Fibroblast of lung (primary cell): ENCODE results near the gene WWOX. TPM values are rescaled to one million over a fixed set of nuclear protein-coding genes. Genes with fewer than 3 reads are reported as not detected.

Experiments
- DNase-seq, 2 donors: peaks; one replicate each; pipeline versions ENCODE4 v3.0.0 to v3.0.0-alpha.2; 2010; ENCODE audit warnings: low read depth in 2 of 2
- H2AFZ ChIP-seq: 2 replicates; pipeline ENCODE4 v1.5.1; 2012; ENCODE audit warnings: low read length, control low read depth, inconsistent platforms
- H3K27ac ChIP-seq: 2 replicates; pipeline ENCODE4 v1.5.1; 2011; ENCODE audit warnings: low read length, control low read depth; ENCODE audit not compliant: insufficient read depth
- H3K27me3 ChIP-seq: 2 replicates; pipeline ENCODE4 v1.5.1; 2011; ENCODE audit warnings: mild to moderate bottlenecking, low read length; ENCODE audit not compliant: control insufficient read depth, insufficient read depth
- H3K36me3 ChIP-seq: 2 replicates; pipeline ENCODE4 v1.5.1; 2011; ENCODE audit warnings: low read length; ENCODE audit not compliant: control insufficient read depth, insufficient read depth
- H3K4me1 ChIP-seq: 2 replicates; pipeline ENCODE4 v1.5.1; 2011; ENCODE audit warnings: low read length; ENCODE audit not compliant: control insufficient read depth, insufficient read depth; ENCODE audit errors: extremely low read depth
- H3K4me2 ChIP-seq: 2 replicates; pipeline ENCODE4 v1.5.1; 2011; ENCODE audit warnings: low read length, control low read depth; ENCODE audit not compliant: insufficient read depth; ENCODE audit errors: extremely low read depth
- H3K4me3 ChIP-seq, 4 experiments: fragments of 200-600 bp in 1 of 4; sonication (generic) in 1 of 4; replicated peaks in 1 of 4; 2 replicates each; pipeline ENCODE4 v1.5.1; 2011 to 2016; ENCODE audit warnings: low read length in 4 of 4, low read depth in 3 of 4, mild to moderate bottlenecking in 3 of 4, control low read depth in 2 of 4, inconsistent platforms in 1 of 4, mixed read lengths in 1 of 4; ENCODE audit not compliant: insufficient read depth in 1 of 4; ENCODE audit errors: control extremely low read depth in 1 of 4
- H3K79me2 ChIP-seq: 2 replicates; pipeline ENCODE4 v1.5.1; 2012; ENCODE audit warnings: mild to moderate bottlenecking, low read length, inconsistent platforms; ENCODE audit not compliant: control insufficient read depth, insufficient read depth
- H3K9ac ChIP-seq: 2 replicates; pipeline ENCODE4 v1.5.1; 2011; ENCODE audit warnings: mild to moderate bottlenecking, low read length, control low read depth; ENCODE audit not compliant: insufficient read depth
- H3K9me3 ChIP-seq: 2 replicates; pipeline ENCODE4 v1.5.1; 2012; ENCODE audit warnings: low read depth, low read length; ENCODE audit not compliant: control insufficient read depth, insufficient read depth
- H4K20me1 ChIP-seq: 2 replicates; pipeline ENCODE4 v1.5.1; 2011; ENCODE audit warnings: low read length; ENCODE audit not compliant: control insufficient read depth, insufficient read depth; ENCODE audit errors: extremely low read depth
- CTCF ChIP-seq, 2 donors: IDR thresholded peaks in 1 of 2; conservative IDR thresholded peaks in 1 of 2; 1 replicate in 1 of 2; 2 replicates in 1 of 2; pipeline ENCODE4 v1.5.1; 2011 to 2012; ENCODE audit warnings: low read length in 2 of 2, control low read depth in 1 of 2, inconsistent platforms in 1 of 2, low read depth in 1 of 2, mild to moderate bottlenecking in 1 of 2
- EZH2 ChIP-seq: IDR thresholded peaks from 2 replicates; pipeline ENCODE4 v1.5.1; 2012; ENCODE audit warnings: low read length, control low read depth, mild to moderate bottlenecking; ENCODE audit errors: missing control alignments
- polyA plus RNA-seq, 2 donors: library from polyadenylated mRNA; depleted of rRNA in 1 of 2; stranded (reverse) in 1 of 2; unstranded in 1 of 2; fragments of >200 nt; gene quantifications; 2 replicates each; pipeline ENCODE4 v1.2.1, GENCODE V29; 2011 to 2012; ENCODE audit warnings: missing spikeins in 1 of 2
- total RNA-seq: library from RNA; depleted of rRNA; stranded (reverse); fragments of >200 nt; gene quantifications from 2 replicates; pipeline ENCODE4 v1.2.1, GENCODE V29; 2014

WWOX gene
- total and polyA plus RNA-seq, 2 donors (not counting 1 experiment from before 2014, with no cell fraction given), result 5.6 to 16.3 TPM

GRCh38 chr16:78381060-78381459 lies 281.6 kb downstream of the WWOX start:
- no peaks in the 10 kb centered on the region for H3K36me3 ChIP-seq
- H2AFZ ChIP-seq, result no peak overlapping the region
- no peak overlapping the region for H3K27ac ChIP-seq
- no peaks in the 10 kb centered on the region for H3K79me2 ChIP-seq
- H3K4me2 ChIP-seq, result no peak overlapping the region
- H3K4me3 ChIP-seq, result no peak overlapping the region
- H4K20me1 ChIP-seq, result no peaks in the 10 kb centered on the region
- no peaks in the 10 kb centered on the region for H3K9me3 ChIP-seq
- TF ChIP-seq EZH2, result no peak
- no peak for TF ChIP-seq CTCF (conservative IDR thresholded peaks at IDR 0.05 in 1 of 2, IDR thresholded peaks at IDR 0.05 in 1 of 2; ENCODE audit: low read depth in 1 of 2, low read length in 2 of 2)
- DNase-seq, result no peak
- no peak overlapping the region for H3K9ac ChIP-seq
- no peaks in the 10 kb centered on the region for H3K27me3 ChIP-seq
- H3K4me1 ChIP-seq, result no peaks in the 10 kb centered on the region

GRCh38 chr16:78383118-78383517 lies 283.7 kb downstream of the WWOX start:
- Histone ChIP-seq H3K4me1 (no peaks in the 10 kb centered on the region), H3K27ac (no peak overlapping the region), H3K36me3 (no peaks in the 10 kb centered on the region), H3K79me2 (no peaks in the 10 kb centered on the region), H3K9me3 (no peaks in the 10 kb centered on the region), H3K4me2 (no peak overlapping the region), H2AFZ (no peak overlapping the region), H3K4me3 (no peak overlapping the region), H4K20me1 (no peaks in the 10 kb centered on the region), H3K9ac (no peak overlapping the region), H3K27me3 (no peaks in the 10 kb centered on the region)
- TF ChIP-seq CTCF (conservative IDR thresholded peaks at IDR 0.05 in 1 of 2, IDR thresholded peaks at IDR 0.05 in 1 of 2; ENCODE audit: low read depth in 1 of 2, low read length in 2 of 2), result no peak
- no peak for DNase-seq

- Histone ChIP-seq H2AFZ (no peak overlapping the region), H3K9ac (no peak overlapping the region), H3K4me3 (no peak overlapping the region), H3K4me1 (no peaks in the 10 kb centered on the region), H3K79me2 (no peaks in the 10 kb centered on the region), H3K27ac (no peak overlapping the region), H3K36me3 (no peaks in the 10 kb centered on the region), H3K27me3 (no peaks in the 10 kb centered on the region), H3K9me3 (no peaks in the 10 kb centered on the region), H4K20me1 (no peaks in the 10 kb centered on the region), H3K4me2 (no peak overlapping the region)
- no peak for DNase-seq
- TF ChIP-seq EZH2 (no peak), CTCF (conservative IDR thresholded peaks at IDR 0.05 in 1 of 2, IDR thresholded peaks at IDR 0.05 in 1 of 2; ENCODE audit: low read depth in 1 of 2, low read length in 2 of 2) (no peak)
Measured at GRCh38 chr16:78385086-78385805, 285.8 kb downstream of the WWOX start.
